Suppressor macrophage treated with lipopolysaccharide for 4 hours (primary cell): ENCODE data around the gene KLHDC7B.
A peak's percentile ranks its signal among the peaks of the same experiment; 100 is the strongest.

ENCODE experiments used
- DNase-seq: peaks from one replicate; pipeline ENCODE4 v3.0.0-alpha.2; 2020

KLHDC7B gene

DNA sequence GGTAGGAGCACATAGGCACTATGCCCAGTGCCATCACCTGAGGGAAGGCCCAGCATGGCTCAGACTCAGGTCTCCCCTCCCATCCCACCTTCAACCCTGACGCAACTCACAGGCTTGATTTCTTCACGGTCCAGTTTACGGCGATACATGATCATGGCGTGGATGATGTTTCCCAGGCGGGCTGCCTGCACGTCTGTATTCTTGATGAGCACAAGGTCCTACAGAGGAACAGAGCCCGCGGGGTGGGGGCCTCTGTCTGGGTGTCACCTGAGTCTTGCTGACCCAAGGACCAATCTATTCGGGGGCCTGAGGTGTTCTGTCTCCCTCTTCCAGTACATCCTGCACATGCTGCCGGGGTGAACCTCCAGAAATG lies 28.7 kb downstream of the KLHDC7B start:
- DNase-seq, result no peak

DNA sequence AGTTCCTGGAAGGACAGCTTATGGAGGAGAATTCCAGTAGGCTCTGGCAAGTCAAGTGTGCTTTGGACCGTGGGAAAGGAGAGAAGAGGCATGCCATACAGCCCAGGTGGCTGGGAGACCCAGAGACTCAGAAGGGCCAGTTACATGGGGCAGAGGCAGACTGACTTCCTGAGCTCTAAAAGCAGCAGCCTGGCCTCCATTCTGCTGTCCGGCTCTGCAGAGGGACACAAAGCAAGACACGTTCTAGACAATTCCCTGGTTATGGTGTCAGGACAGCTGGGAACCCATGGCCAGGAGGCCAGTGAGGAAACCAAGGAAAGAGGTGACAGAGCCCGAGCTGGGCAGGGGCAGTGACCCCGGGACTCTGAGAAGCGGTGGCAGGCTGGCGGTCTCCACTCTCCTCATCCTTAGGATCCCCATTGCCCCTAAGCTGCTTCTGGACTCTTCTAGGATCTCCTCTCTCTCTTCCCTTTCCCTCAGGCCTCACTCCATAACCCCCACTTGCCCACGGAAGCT lies 29.8 kb downstream of the KLHDC7B start:
- no peak for DNase-seq

DNA sequence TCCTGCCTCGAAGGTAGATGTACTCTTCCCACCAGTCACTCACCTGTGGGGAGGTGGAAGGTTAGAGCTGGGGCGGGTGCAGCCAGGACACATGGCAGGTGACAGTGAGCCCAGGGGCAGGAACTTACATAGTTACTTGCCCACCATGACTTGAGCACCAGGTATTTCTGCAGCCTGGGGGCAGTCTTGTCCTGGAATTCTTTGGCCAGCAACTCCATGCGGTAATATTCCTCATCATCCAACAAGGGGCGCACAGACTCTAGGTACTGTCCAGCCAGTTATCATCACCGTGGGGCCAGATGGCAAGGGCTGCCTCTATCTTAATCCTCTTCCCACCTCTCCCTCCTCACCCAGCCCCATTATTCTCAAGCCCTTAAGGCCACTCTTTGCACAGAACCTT lies 30.4 kb downstream of the KLHDC7B start:
- DNase-seq, result peak; percentile 14

DNA sequence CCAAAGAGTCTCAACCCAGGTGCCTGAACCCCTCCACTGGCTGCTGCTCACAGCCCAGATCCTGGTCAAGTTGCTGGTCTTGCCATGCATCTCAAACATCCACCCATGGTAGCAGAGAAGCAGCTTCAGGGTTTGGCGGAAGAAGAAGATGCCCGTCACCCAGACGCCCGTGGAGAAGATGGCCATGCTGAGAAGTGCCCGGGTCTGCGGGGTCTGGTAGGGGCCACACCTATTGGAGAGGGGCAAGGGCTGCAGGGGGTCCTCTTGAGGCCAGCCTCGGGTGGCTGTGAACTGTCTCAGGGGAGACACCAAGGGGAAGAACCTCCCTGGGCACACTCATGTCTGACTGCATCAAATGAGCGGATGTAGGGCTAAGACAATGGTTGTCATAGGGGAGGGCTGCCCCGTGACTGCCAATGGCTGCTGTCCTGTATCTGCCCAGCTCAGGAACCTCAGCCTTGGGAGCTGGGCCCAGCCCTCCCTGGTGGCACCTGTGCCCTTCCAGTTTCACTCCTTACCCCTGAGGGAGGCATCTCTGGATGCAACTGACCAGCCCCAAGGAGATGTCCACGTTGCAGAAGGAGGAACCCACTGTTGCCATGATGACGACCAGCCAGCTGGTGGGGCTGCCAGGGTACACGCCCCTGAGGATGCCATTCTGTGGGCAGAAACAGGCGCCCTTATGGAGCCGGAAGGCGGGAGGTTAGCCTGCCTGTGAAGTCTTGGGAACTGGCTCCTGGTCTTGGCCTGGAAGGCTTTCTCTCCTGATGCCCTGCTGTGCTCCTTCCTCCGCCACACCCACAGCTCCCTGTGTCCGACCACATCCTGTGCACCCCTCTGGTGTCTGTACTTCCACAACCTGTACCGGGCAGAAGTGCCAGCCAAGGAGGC lies 31.4 kb downstream of the KLHDC7B start:
- DNase-seq, result peak; percentile 26

DNA sequence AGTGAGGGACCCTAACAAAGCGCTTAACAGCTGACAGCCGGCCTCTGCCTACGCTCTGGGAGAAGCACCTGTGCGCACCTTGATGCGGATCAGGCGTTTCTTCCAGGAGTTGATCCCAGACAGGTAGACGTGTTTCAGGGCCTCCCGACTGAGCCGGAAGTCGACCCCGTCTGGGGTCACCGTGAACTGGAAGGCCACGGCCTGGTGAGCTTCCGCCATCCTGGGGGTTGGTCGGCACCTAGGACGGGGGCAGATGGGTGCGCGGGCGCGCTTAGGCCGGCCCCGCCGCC lies 31.9 kb downstream of the KLHDC7B start:
- no peak for DNase-seq

DNA sequence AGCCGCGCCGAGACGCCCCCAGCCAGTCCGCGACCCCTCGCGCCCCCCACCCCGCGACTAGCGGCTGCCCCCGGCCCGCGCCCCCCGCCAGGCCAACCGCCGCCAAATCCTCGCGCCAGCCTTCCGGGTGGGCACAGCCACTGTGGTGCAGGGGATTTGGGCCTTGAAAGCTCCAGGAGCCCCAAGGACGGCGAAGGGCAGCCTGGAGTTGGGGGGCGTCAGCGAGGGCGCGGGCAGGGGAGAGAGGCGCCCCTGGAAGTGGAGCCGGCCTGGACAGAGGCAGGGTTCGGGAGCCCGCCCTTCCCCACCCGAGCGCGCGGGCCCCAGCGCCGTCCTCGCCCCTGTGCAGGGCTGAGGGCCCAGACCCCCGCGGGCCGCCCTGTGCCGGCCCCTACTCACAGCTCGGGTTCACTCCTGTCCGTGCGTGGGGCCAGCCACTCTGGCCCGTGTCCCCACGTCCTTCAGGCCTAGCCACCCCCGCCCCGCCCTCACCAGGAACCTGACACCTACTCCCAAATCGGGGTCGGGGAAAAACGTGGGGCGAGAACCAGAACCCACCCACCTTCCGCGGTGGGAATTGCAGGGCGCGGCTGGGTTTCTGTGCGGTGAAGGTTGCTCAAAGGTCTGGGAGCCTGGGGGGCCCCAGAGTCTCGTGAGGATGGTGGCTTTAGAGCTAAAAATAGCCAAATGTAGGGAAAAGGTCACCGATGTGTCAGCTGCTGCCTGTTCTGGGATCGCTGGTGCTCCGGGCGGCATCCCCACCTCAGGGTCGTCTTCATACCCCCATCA lies 32.5 kb downstream of the KLHDC7B start, which contains the start of gene CPT1B:
Gene CPT1B, minus strand, starts transcription at position 441 of the 789 bp plus-strand sequence. CDS start 512 bp downstream, outside the sequence.
- no peak for DNase-seq

DNA sequence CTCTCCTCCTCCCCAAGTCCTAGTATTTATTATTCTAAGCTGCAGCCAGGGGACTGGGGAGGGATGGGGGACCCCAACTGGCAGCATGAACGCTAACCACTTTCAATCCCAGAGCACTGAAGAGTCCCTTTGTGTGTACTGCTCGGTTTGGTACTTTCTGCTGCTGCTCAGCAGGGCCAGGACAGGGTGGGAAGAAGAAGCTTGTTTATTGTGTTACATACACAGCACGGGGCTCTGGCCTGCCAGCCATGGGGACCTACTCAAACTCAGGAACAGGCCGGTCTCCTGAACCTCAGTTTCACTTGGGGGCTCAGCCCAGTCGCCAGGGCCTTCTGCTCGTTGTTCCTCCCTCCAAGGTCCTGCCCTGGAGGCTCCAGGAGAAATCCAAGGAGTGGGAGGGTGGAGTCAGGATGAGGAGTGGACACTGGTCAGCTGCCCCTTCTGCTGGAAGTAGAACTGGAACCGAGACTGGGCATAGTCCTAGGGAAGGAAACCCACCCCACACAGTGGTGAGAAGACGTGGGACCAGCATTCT lies 33.1 kb downstream of the KLHDC7B start:
- DNase-seq, result no peak

DNA sequence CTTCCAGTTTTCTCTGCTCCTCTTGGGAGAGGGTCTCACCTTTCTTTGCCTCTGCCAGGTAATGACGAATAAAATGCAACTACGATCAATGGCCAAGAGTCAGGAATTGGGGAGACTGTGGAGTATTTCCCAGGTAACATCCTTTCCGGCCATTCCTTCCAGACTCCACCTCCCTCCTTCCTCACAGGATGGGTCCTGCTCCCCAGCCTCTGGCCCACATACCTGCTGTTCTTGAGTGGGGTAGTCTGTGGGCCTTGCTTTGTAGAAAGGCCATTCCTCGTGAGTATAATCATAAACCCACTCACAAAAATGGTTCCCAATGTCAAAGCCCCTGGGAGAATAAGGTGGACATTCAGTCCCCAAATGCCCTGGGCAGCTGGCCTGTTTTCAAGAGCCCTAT lies 34.1 kb downstream of the KLHDC7B start:
- no peak for DNase-seq

DNA sequence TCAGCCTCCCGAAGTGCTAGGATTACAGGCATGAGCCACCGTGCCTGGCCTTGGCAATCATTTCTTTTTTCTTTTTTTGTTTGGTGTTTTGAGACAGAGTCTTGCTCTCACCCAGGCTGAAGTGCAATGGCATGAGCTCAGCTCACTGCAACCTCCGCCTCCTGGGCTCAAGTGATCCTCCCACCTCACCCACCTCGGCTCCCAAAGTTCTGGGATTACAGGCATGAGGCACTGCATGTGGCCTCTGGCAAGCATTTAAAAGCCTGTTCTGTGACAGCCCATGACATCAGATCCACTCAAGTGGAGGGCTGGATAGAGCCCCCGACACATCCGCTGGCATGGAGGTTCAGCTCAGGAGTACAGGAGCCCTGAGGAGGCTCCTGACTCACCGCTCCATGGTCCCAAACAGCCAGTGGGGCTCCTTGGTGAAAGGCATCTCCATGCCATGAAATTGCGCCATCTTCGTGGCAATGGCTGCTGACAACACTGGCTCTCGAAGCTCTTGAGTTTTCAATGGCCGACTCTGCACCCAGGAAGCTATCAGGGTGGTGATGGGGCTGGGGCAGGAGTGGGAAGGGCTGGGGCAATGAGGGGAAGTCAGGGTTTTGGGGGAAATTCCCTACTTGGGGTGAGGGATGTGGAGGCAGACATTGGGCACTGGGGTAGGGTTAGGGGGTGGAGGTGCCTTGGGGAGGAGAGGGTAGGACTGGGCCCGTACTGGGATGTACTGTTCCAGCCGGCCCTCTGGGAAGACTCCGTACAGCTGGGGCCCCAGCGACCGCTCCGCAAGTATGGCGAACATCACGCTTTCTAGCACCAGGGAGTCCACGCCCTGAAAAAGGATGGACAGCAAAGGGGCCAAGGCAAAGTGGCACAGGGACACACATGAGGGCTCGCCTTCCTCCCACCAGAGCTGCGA lies 35.6 kb downstream of the KLHDC7B start:
- DNase-seq, result peak; percentile 42

DNA sequence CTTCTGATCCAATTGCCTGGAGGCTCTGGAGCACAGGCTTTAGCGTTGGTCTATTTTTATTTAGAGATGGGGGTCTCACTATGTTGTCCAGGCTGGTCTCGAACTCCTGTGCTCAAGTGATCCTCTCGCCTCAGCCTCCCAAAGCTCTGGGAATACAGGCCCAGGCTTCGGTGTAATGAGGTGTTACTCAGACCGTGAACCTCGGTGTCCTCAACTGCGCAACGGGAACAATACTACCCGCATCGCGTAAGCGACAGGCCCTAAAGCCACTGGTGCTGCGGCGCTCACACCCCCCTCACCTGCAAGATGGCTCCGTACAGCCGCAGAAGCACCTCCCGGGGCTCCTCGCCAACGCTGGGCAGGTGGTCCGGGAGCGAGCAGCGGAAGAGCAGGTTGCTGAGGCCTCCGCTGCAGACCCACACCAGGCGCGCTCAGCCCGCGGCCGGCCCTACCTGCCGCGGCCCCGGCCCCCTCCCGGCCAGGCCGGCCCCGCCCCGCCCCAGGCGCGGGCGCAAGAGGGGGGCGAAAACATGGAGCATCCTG lies 36.3 kb downstream of the KLHDC7B start:
- peak; percentile 16 for DNase-seq

DNA sequence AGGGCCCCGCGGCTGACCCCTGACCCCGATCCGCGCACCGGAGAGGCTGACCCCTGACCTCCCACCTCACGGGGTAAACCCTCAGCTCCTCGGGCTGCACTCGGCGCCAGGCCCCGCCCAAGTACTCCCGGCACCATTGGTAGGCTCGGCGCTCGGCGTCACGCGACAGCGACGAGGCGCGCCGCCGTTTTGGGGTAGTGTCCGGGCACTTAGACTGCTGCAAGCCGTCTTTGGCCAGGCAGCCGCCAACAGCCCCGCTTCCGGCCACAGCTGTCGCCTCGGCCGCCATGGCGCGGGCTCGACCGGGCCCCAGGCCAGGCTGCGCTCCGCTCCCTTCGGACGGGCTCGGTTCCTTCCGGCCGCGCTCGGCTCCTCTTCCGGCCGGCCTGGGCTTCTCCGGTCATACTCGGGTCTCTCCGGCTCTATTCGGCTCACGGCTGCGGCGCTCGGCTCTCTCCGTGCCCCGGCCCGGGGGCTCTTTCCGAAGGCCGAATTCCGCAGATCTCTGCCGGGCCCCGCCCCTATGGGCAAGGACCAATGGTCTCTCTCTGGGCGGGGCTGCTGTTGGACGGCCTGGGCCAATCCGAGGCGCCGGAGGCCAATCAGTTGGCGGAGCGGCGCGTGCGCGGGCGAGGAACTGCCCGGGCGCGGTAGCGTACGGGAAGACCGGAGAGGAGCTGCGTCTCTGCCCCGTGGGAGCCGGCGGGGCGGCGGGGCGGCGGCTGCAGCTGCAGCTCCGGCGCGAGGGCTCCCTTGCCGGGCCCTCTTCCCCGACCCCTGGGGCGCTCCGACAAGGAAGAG lies 37.0 kb downstream of the KLHDC7B start, which contains the start of gene CHKB:
Gene CHKB, minus strand, starts transcription at position 357 of the 801 bp plus-strand sequence. Its CDS starts 68 bp downstream, at position 289.
- DNase-seq, result peak; percentile 99

DNA sequence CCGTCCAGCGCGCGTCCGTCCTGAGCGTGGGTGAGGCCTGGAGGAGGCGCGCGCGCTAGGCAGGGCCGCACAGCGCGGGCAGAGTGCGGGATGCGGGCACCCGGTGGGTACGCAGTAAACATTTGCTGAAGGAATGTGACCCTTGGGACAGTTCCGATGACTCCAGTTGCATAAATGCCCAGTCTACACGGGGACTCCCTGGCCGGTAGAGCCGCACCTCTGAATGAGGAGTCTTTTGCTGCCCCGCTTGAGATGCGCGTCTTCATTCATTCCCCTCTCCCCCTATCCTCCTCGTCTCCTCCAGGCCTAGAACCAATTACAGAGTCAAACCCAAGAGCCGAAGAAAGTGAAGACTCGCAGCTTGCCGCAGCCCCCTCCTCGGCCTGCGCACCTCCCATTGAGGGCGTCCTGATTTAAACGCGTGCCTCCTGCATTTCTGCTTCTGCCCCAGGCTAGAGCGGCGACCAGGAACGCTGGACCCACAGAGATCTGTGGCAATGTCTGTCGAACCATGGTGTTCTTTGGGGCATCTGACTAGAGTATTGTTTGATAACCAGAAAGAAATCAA lies 37.7 kb downstream of the KLHDC7B start:
- no peak for DNase-seq

DNA sequence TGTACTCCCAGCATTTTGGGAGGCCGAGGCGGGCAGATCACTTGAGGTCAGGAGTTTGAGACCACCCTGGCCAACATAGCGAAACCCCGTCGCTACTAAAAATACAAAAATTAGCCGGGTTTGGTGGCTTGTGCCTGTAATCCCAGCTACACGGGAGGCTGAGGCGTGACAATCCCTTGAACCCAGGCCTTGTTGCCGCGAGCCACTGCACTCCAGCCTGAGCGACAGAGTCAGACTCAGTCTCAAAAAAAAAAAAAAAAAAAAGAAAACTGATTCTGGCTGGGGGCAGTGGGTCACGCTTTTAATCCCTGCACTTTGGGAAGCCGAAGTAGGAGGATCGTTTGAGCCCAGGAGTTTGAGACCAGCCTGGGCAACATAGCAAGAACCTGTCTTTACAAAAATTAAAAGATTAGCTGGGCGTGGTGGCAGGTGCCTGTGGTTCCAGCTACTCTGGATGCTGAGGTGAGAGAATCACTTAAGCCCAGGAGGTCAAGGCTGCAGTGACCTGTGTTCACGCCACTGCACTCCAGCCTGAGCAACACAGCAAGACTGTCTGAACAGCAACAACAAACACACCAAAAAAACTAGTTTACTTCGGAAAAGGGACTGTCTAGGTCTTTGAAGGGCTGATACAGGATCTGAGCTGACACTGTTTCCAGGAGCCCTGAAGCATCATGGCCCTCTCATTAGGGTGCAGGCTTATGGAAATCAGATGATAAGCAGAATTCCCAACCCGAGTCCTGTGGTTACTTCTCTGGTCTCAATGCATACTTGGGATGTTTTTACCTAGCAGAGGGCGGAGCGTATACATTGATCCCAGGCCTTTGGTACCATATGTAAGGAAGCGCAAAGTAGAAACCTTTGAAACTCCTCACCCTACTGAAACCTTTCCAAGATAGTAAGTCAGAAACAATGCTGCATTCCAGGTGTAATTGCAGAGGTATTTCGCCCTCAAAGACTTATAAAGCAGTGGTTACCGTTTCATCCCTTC lies 38.7 kb downstream of the KLHDC7B start:
- no peak for DNase-seq

DNA sequence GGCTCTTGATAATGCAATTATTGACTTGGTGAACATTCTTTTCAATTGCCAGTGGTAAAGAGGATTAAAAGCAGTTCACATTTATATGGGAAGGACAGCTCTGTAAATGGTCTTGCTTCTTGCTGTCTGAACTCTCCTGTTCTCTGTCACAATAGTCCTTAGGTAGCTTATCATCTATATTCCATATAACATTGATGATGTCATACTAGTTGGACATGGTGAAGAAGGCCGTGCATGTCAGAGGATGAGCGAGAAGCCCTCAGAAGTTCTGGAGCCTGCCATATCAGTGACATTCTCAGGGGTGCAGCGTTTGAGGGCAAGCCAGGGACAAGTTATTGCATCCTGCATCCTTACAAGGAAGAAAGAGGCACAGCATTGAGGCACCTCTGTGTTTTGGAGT lies 39.5 kb downstream of the KLHDC7B start:
- no peak for DNase-seq

DNA sequence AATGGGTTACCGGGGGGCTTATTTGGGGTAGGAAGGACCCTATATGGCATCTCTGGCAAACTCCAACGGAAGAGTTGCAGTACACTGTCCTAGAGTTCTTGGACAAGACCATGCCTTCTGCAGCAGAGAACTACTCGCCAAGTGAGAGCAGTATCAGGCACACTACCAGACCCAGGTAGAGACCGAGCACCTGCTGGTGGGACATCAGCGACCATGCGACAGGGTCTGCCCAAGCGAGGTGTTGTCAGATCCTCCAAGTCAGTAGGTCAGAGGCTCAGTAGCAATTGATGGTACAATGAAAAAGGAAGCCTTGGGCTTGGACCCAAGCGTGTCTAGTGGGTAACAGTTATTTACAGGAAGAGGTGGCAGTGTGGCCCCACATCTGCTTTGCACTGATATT lies 40.1 kb downstream of the KLHDC7B start:
- no peak for DNase-seq

DNA sequence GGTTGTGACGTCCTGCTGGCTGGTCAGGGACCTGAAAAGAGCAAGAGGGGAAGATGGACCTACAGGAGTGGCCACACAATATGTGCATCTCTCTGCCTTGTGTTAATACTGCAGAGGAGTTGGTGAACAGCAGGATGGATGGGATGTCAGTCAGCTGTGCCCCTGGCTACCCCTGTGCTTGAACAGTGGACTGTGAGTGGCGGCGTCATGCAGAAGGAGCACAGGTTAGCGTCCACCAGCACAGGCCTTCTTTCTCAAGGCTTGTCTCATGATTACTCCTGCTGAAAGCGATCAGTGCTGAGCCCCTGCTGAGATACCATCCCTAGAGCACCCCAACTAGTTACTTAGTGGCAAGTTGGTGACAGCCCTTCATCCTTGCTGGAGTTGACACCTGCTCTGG lies 40.7 kb downstream of the KLHDC7B start:
- no peak for DNase-seq

DNA sequence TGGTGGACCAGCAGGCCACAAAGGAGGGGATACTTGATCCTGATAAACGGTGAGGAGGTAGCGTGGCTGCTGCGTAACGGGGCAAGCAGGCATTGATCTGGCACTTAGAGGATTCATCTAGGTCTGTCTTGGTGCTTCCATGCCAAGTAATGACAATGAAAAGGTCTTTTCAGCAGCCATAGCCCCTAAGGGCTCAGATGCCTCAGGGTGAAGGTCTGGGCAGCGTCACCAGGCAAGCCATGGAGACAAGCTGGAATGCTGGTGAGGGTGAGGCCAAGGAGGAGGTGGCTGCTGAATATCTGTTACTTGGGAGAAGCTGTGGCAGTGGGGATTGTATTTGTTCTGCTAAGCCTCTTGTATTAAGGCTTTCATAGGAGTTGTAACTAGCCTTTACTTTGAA lies 41.7 kb downstream of the KLHDC7B start:
- DNase-seq, result no peak

DNA sequence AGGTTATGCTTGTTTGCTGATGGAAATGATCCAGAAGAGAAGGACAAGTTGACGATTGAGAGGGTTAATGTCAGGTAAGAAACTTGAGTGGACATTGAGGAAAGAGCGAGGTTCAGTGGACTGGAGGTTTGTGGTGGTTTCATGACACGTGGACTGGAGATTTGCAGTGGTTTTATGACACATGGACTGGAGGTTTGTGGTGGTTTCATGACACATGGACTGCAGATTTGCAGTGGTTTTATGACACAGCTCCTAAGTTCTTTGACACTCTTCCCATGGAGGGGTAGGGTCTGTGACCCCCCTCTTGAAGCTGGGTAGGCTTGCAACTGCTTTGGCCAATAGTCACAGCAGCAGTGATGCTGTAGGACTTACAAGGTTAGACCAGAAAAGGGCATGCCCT lies 49.5 kb downstream of the KLHDC7B start:
- DNase-seq, result no peak

DNA sequence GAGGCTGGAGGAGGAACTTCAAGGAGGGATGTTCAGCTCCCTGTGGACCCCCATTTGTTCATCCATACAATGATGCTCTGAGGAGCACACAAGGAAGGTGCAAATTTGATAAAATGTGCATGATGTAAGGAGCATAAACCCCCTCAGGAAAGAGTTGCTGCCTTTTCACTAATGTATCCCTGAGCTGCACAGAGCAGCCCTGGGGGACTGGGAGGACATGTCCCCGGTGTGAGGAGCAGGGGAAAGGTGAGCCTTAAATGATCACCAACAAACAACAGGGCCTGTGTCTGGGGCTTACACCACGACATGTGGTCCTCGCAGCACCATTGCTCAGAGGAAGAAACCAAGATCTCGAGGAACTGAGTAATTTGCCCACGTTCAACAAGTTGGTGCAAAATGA lies 51.4 kb downstream of the KLHDC7B start:
- DNase-seq, result no peak
